Measurements from ENCODE around the gene PHF2.

PHF2 gene

GRCh38 chr9:93587651-93588347 is 11.4 kb downstream of the PHF2 start:
- DNase-seq, result no peak

- no peak for DNase-seq
These were observed 12.5 kb downstream of the PHF2 start for GRCh38 chr9:93588641-93589609.

DNA sequence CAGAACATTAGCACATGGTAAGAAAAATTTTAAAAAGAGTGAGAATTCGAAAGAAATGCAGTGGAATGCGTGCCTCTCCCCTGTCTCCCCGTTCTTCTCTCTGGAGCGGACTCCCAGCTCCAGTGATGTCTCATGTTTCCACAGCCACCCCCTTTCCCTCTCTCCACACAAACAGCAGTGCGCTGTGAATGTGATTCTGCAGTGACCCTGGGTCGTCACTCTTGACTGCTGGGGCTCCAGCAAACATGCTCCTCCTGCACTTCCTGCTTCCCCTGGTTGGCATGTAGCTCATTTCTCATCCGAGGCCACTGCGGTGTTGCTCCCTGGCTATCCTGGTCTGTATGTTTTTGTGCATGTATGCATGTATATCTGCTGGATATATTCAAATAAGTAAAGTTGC is 13.3 kb downstream of the PHF2 start:
- no peak for DNase-seq

GRCh38 chr9:93590609-93591234 is 14.3 kb downstream of the PHF2 start:
- DNase-seq, result no peak

GRCh38 chr9:93591301-93592007 is 15.1 kb downstream of the PHF2 start:
- no peak for DNase-seq

DNA sequence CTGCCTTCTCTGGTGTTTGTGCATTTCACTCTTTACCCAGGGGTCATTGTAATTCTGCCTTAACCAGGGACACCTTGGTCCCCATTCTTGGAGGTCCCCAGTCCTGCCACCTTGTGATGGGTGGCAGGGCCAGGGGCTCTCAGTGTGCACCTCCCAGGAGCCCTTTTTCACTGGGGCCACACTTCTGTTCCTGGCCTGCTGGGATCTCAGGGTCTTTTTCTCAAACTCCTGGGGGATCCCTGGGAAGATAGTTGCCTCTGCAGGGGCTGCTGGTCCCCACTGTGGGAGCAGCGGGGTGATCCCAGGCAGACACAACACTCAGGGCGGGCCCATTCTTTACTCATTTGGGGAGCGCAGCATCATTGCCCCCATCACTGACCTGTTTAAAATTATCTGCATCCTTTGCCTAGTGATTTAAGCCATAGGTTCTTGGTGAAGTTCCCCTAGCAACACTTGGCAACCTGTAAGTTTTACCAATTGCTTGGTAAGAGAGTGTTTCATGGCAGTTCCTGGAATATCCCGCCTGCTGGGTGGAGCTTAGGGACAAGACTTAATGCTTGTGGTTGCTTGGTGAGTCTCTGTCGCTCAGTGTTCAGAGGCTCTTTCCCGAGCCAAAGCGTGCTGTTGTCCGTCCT is 15.7 kb downstream of the PHF2 start:
- DNase-seq, result no peak

DNA sequence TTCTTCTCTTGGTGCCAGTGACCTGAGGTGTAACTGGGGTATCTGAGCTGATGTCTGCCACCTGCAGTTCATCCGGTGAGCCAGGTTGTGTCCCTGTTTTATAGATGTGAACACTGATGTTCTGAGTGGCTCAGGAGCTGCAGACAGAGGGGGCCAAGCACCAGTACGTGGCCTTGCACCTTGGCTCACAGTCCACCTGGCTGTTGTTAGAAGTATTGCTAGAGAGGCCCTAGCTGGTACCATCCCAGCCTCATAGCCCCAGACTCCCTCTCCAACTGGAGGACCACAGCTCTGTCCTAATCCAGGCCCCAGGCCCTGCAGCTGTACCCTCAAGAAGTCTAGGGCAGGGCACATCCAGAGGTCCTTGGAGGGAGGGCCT is 16.2 kb downstream of the PHF2 start:
- DNase-seq, result no peak

DNA sequence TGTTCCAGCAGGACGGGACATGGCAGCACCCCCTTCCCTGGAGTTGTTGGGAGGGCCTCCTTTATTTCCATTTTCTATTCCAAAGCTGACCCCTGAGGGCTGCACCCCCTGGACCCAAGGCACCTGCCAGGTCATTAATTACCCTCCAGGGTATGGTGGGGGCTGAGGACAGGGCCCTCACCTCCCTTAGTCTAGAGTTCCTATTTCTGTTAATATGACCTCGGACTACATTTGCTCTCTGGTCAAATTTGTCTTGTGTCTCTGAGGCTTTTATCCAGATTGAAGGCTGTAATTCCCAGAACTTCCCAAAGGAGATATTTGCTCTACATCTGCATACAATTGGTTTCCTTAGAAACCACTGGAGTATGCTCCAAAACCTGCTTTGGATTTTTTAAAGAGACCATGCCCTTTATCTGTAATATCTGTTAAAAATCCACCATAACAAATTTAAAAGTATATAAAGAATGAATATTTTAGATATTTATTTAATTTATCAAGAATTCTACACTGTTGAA is 16.8 kb downstream of the PHF2 start:
- DNase-seq, result no peak

DNA sequence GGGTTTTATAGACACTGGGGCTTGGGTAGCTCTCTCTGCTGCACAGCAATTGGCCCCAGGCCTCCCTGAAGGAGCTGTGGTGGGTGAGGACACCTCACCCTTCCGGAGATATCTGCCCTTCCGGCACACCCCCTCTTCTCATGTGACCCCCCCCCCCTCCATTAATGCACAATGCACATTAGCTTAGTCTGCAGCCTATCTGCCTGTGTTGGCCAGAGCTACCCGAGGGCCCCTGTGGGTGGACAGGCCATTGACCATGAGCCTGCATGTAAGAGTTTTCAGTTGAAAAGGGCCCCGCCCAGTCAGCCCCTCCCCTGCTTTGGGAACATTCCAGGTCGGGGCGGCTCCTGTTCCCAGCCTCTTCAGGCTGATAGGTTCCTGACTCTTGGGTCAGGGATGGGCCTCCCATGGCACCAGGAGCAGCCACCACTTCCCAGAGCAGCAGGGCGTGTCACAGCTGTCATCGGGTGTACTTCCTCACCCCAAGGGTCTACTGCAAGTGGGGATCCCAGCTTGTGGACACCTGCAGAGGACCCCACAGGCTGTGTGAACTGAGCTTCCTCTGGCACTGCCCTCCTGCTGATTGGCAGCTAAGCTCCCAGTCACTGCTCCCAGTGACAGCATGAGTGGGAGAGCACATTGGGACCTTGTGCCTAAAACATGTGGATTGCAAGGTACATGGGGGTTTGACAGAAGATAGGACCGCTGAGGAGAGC is 17.8 kb downstream of the PHF2 start:
- DNase-seq, result no peak

DNA sequence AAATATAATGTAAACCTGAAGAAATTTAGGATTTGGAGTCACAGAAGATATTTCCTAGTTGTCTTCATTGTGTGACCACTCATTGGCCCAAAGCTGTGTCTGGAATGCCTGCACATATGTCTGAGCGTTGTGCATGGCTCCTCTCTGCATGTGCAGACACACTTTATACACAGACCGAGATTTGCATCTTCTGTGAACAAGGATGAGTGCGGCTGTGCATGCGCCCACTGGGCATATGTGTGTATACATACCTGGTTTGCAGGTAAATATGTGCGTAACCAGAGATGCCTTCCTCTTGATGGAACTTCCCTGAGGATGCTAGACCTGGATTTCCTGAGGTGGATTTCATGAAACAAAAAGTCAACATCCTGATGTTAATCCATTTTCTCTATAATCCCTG is 19.1 kb downstream of the PHF2 start:
- DNase-seq, result no peak

- DNase-seq, result no peak
These were observed 19.5 kb downstream of the PHF2 start for GRCh38 chr9:93595861-93596365.

- DNase-seq, result no peak
These were observed 20.0 kb downstream of the PHF2 start for GRCh38 chr9:93596399-93596798.

- no peak for DNase-seq
These were observed 20.8 kb downstream of the PHF2 start for GRCh38 chr9:93597142-93597706.

DNA sequence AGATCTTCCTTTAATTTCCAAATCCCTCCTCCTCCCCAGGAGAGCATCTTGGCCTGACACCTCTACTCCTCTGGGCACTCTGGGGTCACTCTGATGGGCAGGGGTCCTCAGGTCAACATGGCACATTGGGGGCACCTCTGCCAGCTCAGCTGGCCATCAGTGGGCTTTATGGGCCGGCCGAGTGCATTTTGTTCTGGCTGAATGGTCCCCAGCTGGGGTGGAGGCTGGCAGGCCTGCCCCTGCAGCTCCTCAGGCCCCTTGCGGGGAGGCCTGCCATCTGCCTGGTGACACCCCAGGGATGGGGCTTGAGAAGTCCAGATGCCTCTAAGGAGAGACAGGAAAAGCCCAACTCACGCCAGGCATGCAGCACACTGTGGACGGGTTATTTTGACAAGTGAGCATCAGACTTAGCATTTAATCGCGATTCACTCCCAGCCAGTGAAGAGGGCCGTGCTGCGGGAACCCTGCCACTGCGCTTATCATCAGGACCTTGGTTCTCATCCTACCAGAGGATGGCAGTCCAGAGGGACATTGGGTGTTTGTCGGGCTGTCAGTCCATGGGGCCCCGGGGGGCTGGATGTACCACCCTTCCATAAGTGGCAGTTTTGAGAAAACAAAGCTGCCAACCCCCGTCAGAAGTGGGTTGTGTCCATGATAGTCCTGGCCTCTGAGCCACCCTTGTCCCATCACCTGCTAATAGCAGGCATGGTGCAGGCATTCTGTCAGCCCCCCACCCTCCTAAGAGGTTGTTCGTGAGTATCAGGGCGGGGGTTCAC is 21.7 kb downstream of the PHF2 start:
- DNase-seq, result no peak

- DNase-seq, result peak; percentile 10
These were observed 22.4 kb downstream of the PHF2 start for GRCh38 chr9:93598647-93599241.

GRCh38 chr9:93599571-93600403 is 23.4 kb downstream of the PHF2 start:
- no peak for DNase-seq

DNA sequence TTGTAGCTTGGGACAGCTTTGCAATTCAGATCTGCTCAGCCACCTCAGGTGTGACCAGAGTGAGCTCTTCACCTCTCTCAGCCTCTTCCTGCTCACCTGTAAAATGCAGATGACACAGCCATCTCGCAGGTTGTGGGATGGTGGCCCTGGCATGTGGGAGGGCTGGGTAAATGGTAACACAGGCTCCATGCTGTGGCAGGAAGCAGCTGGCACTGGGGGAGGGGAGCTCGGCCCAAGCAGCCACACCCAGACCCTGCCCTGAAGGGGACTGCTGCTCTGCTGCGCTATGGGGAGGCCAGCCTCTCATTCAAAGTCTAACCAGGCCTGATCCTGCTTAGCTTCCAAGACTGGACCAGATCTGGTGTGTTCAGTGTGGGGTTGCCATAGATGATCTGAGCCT is 24.1 kb downstream of the PHF2 start:
- DNase-seq, result peak; percentile 19

GRCh38 chr9:93601063-93601462 is 24.7 kb downstream of the PHF2 start:
- DNase-seq, result no peak

- DNase-seq, result no peak
These were observed 25.3 kb downstream of the PHF2 start for GRCh38 chr9:93601666-93602065.
